ENCODE measurements around the gene FAM107B.

DNA sequence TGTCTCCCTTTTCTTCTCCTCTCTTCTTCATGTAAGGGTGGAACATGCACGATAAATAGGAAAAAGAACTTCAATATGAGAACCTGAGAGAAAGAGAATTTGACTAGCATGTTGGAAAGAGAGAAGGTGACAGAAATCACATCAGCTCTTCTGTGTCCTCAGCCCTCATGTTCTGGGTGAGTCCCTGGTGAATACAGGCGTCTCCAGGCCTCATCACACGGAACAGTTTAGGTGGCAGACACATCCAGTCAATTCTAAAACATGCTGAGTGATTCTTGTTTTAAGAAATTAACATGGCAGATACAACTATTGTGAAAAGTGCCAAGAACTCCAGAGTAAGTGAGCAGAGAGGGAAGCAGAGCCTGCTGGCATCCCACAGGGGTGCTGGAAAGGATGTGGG is 96.1 kb downstream of the FAM107B start:
- TF ChIP-seq POLR2AphosphoS5 (IDR thresholded peaks at IDR 0.05; ENCODE audit: low read depth, low read length) (no peak), TAF1 (IDR thresholded peaks at IDR 0.05; ENCODE audit: low read depth, low read length) (no peak), NRF1 (IDR thresholded peaks at IDR 0.05; ENCODE audit: low read depth, low read length) (no peak), EP300 (IDR thresholded peaks at IDR 0.05; ENCODE audit: borderline replicate concordance in 1 of 2, low read depth in 2 of 2, low read length in 2 of 2) (no peak), POLR2A (IDR thresholded peaks at IDR 0.05; ENCODE audit: control extremely low read depth in 1 of 2, low read depth in 2 of 2, low read length in 2 of 2) (no peak), SP1 (IDR thresholded peaks at IDR 0.05; ENCODE audit: low read depth, low read length) (no peak)

Data from H1 (cell line).